CD4-positive, alpha-beta T cell (primary cell): ENCODE data around the gene RNF41. TPM values are rescaled to one million over a fixed set of nuclear protein-coding genes. Genes with fewer than 3 reads are reported as not detected.

Experiments
- ATAC-seq: fragments of 200-7000 bp; cut with Tn5 transposase; one replicate; pipeline ENCODE4 v1.10.0; 2022; ENCODE audit warnings: mild to moderate bottlenecking; ENCODE audit not compliant: poor library complexity
- CTCF ChIA-PET: fragments of 350-600 bp; sonication (Branson Sonifier 250); formaldehyde crosslinking; loops from one replicate; lab custom pipeline; 2021; ENCODE audit warnings: antibody characterized with exemption, inconsistent platforms; lab: Charles Lee
- POLR2A ChIA-PET: fragments of 350-600 bp; sonication (Branson Sonifier 250); formaldehyde crosslinking; loops from one replicate; lab custom pipeline; 2021; ENCODE audit warnings: antibody characterized with exemption, inconsistent platforms; lab: Charles Lee
- DNase-seq, 14 experiments: peaks; one replicate each; pipeline ENCODE4 v3.0.0-alpha.2; 2013 to 2020; ENCODE audit warnings: mixed read lengths in 2 of 14
- H3K27ac ChIP-seq, 2 donors: one replicate each; pipeline versions ENCODE4 v1.5.1 to v1.7.0; 2013; ENCODE audit warnings: low read length in 2 of 2, low read depth in 1 of 2, mild to moderate bottlenecking in 1 of 2
- H3K27me3 ChIP-seq, 2 experiments: 1 replicate in 1 of 2; 2 replicates in 1 of 2; pipeline versions ENCODE4 v1.6.1 to v1.7.0; 2013; ENCODE audit warnings: low read length in 2 of 2, control low read depth in 1 of 2, mild to moderate bottlenecking in 1 of 2, moderate library complexity in 1 of 2; ENCODE audit not compliant: insufficient read depth in 2 of 2, control insufficient read depth in 1 of 2
- H3K36me3 ChIP-seq: one replicate; pipeline ENCODE4 v1.6.1; 2013; ENCODE audit warnings: low read length, control low read depth; ENCODE audit not compliant: insufficient read depth
- H3K4me1 ChIP-seq: one replicate; pipeline ENCODE4 v1.6.1; 2013; ENCODE audit warnings: low read length, control low read depth; ENCODE audit not compliant: insufficient read depth
- H3K4me3 ChIP-seq: one replicate; pipeline ENCODE4 v1.5.1; 2013; ENCODE audit warnings: mild to moderate bottlenecking, low read length, moderate library complexity
- H3K9me3 ChIP-seq, 2 experiments: 1 replicate in 1 of 2; 2 replicates in 1 of 2; pipeline versions ENCODE4 v1.6.1 to v1.7.0; 2013; ENCODE audit warnings: low read length in 2 of 2, mild to moderate bottlenecking in 2 of 2, control low read depth in 1 of 2, moderate library complexity in 1 of 2; ENCODE audit not compliant: control insufficient read depth in 1 of 2, insufficient read depth in 1 of 2
- H3K27ac Mint-ChIP-seq: one replicate; pipeline ENCODE4 v1.8.0; 2020; ENCODE audit warnings: mixed read lengths
- H3K27me3 Mint-ChIP-seq: one replicate; pipeline ENCODE4 v1.8.0; 2021; ENCODE audit warnings: mixed read lengths
- H3K36me3 Mint-ChIP-seq: one replicate; pipeline ENCODE4 v1.8.0; 2021; ENCODE audit warnings: low read depth, mixed read lengths
- H3K4me1 Mint-ChIP-seq: one replicate; pipeline ENCODE4 v1.8.0; 2021; ENCODE audit warnings: low read depth, mixed read lengths
- H3K4me3 Mint-ChIP-seq: one replicate; pipeline ENCODE4 v1.8.0; 2020; ENCODE audit warnings: mild to moderate bottlenecking, mixed read lengths
- H3K9me3 Mint-ChIP-seq: one replicate; pipeline ENCODE4 v1.8.0; 2020; ENCODE audit warnings: mixed read lengths
- CTCF ChIP-seq: fragments of 200-600 bp; IDR thresholded peaks from one replicate; pipeline ENCODE4 v1.8.0; 2022; ENCODE audit warnings: antibody characterized with exemption, mild to moderate bottlenecking
- intact Hi-C, 2 experiments: fragments of 100-400 bp; cut with DNase I in 1 of 2; cut with micrococcal nuclease in 1 of 2; formaldehyde crosslinking; loops; one replicate each; pipeline versions ENCODE4 v1.15.1 to v1.9.0; 2023 to 2025; cut with DNase I, micrococcal nuclease
- total RNA-seq, 174 experiments: library from RNA in 2 of 174; stranded (reverse) in 2 of 174; gene quantifications; one replicate each; pipeline ENCODE4 v1.2.3 and lab custom pipeline; 2021 to 2026

The RNF41 gene
- total RNA-seq, 2 experiments from 2014 or later = 28.0 to 32.4 TPM

- H3K27me3 ChIP-seq = no peaks in the 10 kb centered on the region
- H3K27ac Mint-ChIP-seq = peak overlapping the region; percentile 94
- H3K36me3 Mint-ChIP-seq = peaks cover 15% of the 10 kb centered on the region
- H3K27ac ChIP-seq = no peak overlapping the region
- peak overlapping the region; percentile 51 for H3K4me3 Mint-ChIP-seq
- H3K9me3 ChIP-seq = no peaks in the 10 kb centered on the region
- no peak for TF ChIP-seq CTCF
- H3K9me3 Mint-ChIP-seq = no peaks in the 10 kb centered on the region
- H3K36me3 ChIP-seq = peaks cover 4% of the 10 kb centered on the region
- ChIA-PET POLR2A (interaction anchor here (1.1 kb wide), 1 partner anchor 25 kb away, joined by 6 read pairs; the partner anchor contains the start of gene ESYT1), CTCF (no interaction called here)
- peaks cover 36% of the 10 kb centered on the region for H3K4me1 ChIP-seq
- DNase-seq (no peak), ATAC-seq (no peak)
- no peaks in the 10 kb centered on the region for H3K27me3 Mint-ChIP-seq
- H3K4me3 ChIP-seq = no peak overlapping the region
- intact Hi-C loops = loop anchor here (2.0 to 5.0 kb wide), 4 partner anchors 17 to 36 kb away; partner anchors contain the start of genes SMARCC2 (in 2 of the 2), RPL41 (in 1 of the 2) and ZC3H10 (in 1 of the 2)
- H3K4me1 Mint-ChIP-seq = peaks cover 37% of the 10 kb centered on the region
Measured at GRCh38 chr12:56153678-56154065, 68.0 kb downstream of the RNF41 start.

DNA sequence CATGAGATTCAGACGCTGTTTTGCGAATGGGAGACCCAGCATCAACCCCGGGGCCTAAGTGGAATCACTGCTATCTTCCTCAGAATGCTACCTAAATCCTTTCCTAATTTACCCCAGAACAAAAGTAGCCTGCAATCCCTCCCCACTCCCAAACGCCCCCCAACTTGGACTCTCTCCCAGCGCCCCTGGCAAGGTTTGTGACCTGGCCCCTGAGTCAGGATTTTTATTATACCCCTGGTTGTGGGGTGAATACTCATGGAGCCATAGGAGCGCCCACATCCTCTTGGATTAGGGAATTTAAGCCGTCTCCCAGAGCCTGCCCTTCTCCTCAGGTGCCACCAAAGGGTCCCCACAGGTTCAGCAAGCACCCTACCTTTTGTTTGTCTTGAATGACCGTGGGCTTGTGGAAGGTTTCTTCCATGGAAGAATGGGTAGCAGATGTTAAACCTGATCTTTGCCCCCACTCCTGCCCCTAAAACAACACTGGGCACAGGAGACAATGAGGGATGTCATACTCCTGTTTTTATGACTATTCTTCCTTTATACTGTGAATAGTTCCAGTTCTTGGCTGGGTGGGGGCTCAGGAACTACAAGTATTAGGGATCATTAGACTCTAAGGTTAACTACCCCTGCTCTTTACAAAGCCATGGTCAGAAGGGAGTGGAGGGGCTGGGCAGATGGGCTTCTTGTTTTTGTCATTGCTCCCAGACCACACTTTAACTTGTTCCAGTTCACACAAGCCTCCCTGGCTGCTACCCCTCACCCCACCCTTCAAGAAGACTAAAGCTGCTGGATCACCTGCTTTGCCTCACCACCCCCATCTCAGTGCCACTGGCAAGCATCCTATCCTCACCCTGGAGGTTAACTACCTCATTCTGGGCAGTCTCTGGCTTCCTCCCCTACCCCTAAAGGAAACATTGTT is 68.7 kb downstream of the RNF41 start:
- DNase-seq = no peak
- intact Hi-C loops = loop anchor here (2.0 to 5.0 kb wide), 4 partner anchors 16 to 36 kb away; partner anchors contain the start of genes SMARCC2 (in 2 of the 2), RPL41 (in 1 of the 2) and ZC3H10 (in 1 of the 2)
- TF ChIP-seq CTCF = no peak
- ChIA-PET POLR2A (interaction anchor here (1.7 kb wide), 1 partner anchor 24 kb away, joined by 50 read pairs; the partner anchor contains the start of gene ESYT1), CTCF (no interaction called here)
- Mint-ChIP-seq H3K4me3 (peak overlapping the region; percentile 94), H3K27ac (peak overlapping the region; percentile 94), H3K4me1 (peaks cover 33% of the 10 kb centered on the region), H3K27me3 (no peaks in the 10 kb centered on the region), H3K9me3 (no peaks in the 10 kb centered on the region), H3K36me3 (peaks cover 10% of the 10 kb centered on the region)
- Histone ChIP-seq H3K4me3 (peak overlapping the region; percentile 76), H3K4me1 (peaks cover 35% of the 10 kb centered on the region), H3K9me3 (no peaks in the 10 kb centered on the region), H3K36me3 (peaks cover 4% of the 10 kb centered on the region), H3K27ac (peak overlapping the region in 1 of 2 donors; percentile 87), H3K27me3 (no peaks in the 10 kb centered on the region)
- no peak for ATAC-seq

Other genes starting within 250 kb of the RNF41 start
- gene RAB5B, start 247.8 kb downstream of the RNF41 start, total RNA-seq = 10 to 100 TPM; 21.6 to 27.4 TPM
- 1 to 10 TPM in 1 of 2 experiments, under 1 TPM in 1; 0.82 to 1.2 TPM for gene SUOX, start 224.6 kb downstream of the RNF41 start, total RNA-seq
- gene IKZF4, start 200.9 kb downstream of the RNF41 start, total RNA-seq = 1 to 10 TPM; 2.5 to 5.0 TPM
- gene RPS26, start 180.0 kb downstream of the RNF41 start, total RNA-seq = 100 to 1,000 TPM; 118 to 126 TPM
- gene ERBB3, start 141.8 kb downstream of the RNF41 start, total RNA-seq = under 1 TPM; 0.22 to 0.47 TPM
- gene PA2G4, start 117.4 kb downstream of the RNF41 start, total RNA-seq = 10 to 100 TPM; 51.0 to 61.0 TPM
- gene RPL41, start 105.3 kb downstream of the RNF41 start, total RNA-seq = 1,000 to 10,000 TPM; 5,865 to 5,989 TPM
- gene ZC3H10, start 103.7 kb downstream of the RNF41 start, total RNA-seq = 1 to 10 TPM; 6.3 to 8.9 TPM
- 10 to 100 TPM; 88.5 to 90.3 TPM for gene ESYT1, start 93.7 kb downstream of the RNF41 start, total RNA-seq
- gene MYL6B, start 69.3 kb downstream of the RNF41 start, total RNA-seq = 1 to 10 TPM; 6.2 to 6.4 TPM
- gene MYL6, start 63.6 kb downstream of the RNF41 start, total RNA-seq = 100 to 1,000 TPM; 670 to 673 TPM
- gene SMARCC2, start 32.4 kb downstream of the RNF41 start, total RNA-seq = 100 to 1,000 TPM; 104 to 109 TPM
- gene NABP2, start 2.4 kb upstream of the RNF41 start, total RNA-seq = 1 to 10 TPM; 7.6 to 9.1 TPM
- under 1 TPM in 1 of 2 experiments, not detected in 1; 0.33 TPM for gene SLC39A5, start 8.1 kb upstream of the RNF41 start, total RNA-seq
- gene ANKRD52, start 36.5 kb upstream of the RNF41 start, total RNA-seq = 10 to 100 TPM; 23.9 to 30.8 TPM
- 10 to 100 TPM; 27.6 to 29.2 TPM for gene COQ10A, start 45.0 kb upstream of the RNF41 start, total RNA-seq
- 100 to 1,000 TPM; 139 to 145 TPM for gene CS, start 78.4 kb upstream of the RNF41 start, total RNA-seq
- gene CNPY2, start 94.1 kb upstream of the RNF41 start, total RNA-seq = 10 to 100 TPM; 30.5 to 33.4 TPM
- gene PAN2, start 112.1 kb upstream of the RNF41 start, total RNA-seq = 100 to 1,000 TPM; 104 to 107 TPM
- 10 to 100 TPM; 25.2 to 27.5 TPM for gene IL23A, start 117.0 kb upstream of the RNF41 start, total RNA-seq
- 100 to 1,000 TPM; 114 to 125 TPM for gene STAT2, start 138.2 kb upstream of the RNF41 start, total RNA-seq
- gene APOF, start 140.9 kb upstream of the RNF41 start, total RNA-seq = not detected
- 1 to 10 TPM; 3.0 to 3.1 TPM for gene TIMELESS, start 227.5 kb upstream of the RNF41 start, total RNA-seq
- not detected for gene MIP, start 232.7 kb upstream of the RNF41 start, total RNA-seq
- gene SPRYD4, start 246.7 kb upstream of the RNF41 start, total RNA-seq = 1 to 10 TPM; 7.4 to 7.9 TPM